CD8-positive, alpha-beta memory T cell (primary cell): ENCODE results near the gene RFT1. TPM values are rescaled to one million over a fixed set of nuclear protein-coding genes. Genes with fewer than 3 reads are reported as not detected.
A peak's percentile ranks its signal among the peaks of the same experiment; 100 is the strongest.

Source experiments
- CTCF ChIA-PET: fragments of 350-600 bp; sonication (Branson Sonifier 250); formaldehyde crosslinking; loops from one replicate; lab custom pipeline; 2021; ENCODE audit warnings: antibody characterized with exemption; lab: Charles Lee
- POLR2A ChIA-PET: fragments of 350-600 bp; sonication (Branson Sonifier 250); formaldehyde crosslinking; loops from one replicate; lab custom pipeline; 2021; ENCODE audit warnings: antibody characterized with exemption; lab: Charles Lee
- DNase-seq, 5 donors: peaks; one replicate each; pipeline versions ENCODE4 v3.0.0 to v3.0.0-alpha.2; 2020 to 2022; ENCODE audit warnings: mixed read lengths in 1 of 5
- H3K27ac ChIP-seq: one replicate; pipeline ENCODE4 v1.7.0; 2013; ENCODE audit warnings: low read depth, mild to moderate bottlenecking, low read length, moderate library complexity
- H3K27me3 ChIP-seq: 2 replicates; pipeline ENCODE4 v1.7.0; 2013; ENCODE audit warnings: low read length, mild to moderate bottlenecking; ENCODE audit not compliant: insufficient read depth, poor library complexity, severe bottlenecking
- H3K36me3 ChIP-seq: 2 replicates; pipeline ENCODE4 v1.7.0; 2013; ENCODE audit warnings: mild to moderate bottlenecking, low read length, moderate library complexity; ENCODE audit not compliant: insufficient read depth
- H3K4me1 ChIP-seq: 2 replicates; pipeline ENCODE4 v1.7.0; 2013; ENCODE audit warnings: mild to moderate bottlenecking, low read length, moderate library complexity; ENCODE audit not compliant: insufficient read depth
- H3K4me3 ChIP-seq: 2 replicates; pipeline ENCODE4 v1.7.0; 2013; ENCODE audit warnings: mild to moderate bottlenecking, low read length
- H3K9me3 ChIP-seq: 2 replicates; pipeline ENCODE4 v1.7.0; 2013; ENCODE audit warnings: mild to moderate bottlenecking, low read length
- H3K27ac Mint-ChIP-seq, 8 donors: one replicate each; pipeline ENCODE4 v1.8.0; 2020 to 2021; ENCODE audit warnings: mixed read lengths in 8 of 8, mild to moderate bottlenecking in 6 of 8, inconsistent platforms in 3 of 8, moderate library complexity in 3 of 8
- H3K27me3 Mint-ChIP-seq, 2 donors: one replicate each; pipeline ENCODE4 v1.8.0; 2020 to 2021; ENCODE audit warnings: mixed read lengths in 2 of 2, mild to moderate bottlenecking in 1 of 2, moderate library complexity in 1 of 2
- H3K36me3 Mint-ChIP-seq, 3 donors: one replicate each; pipeline ENCODE4 v1.8.0; 2020 to 2021; ENCODE audit warnings: mixed read lengths in 3 of 3, inconsistent platforms in 1 of 3, mild to moderate bottlenecking in 1 of 3
- H3K4me1 Mint-ChIP-seq, 3 donors: one replicate each; pipeline ENCODE4 v1.8.0; 2020 to 2021; ENCODE audit warnings: mixed read lengths in 3 of 3, inconsistent platforms in 1 of 3, mild to moderate bottlenecking in 1 of 3
- H3K4me3 Mint-ChIP-seq, 7 donors: one replicate each; pipeline ENCODE4 v1.8.0; 2020 to 2021; ENCODE audit warnings: mixed read lengths in 7 of 7, mild to moderate bottlenecking in 6 of 7, moderate library complexity in 4 of 7, inconsistent platforms in 2 of 7
- H3K9me3 Mint-ChIP-seq, 5 donors: one replicate each; pipeline ENCODE4 v1.8.0; 2020 to 2022; ENCODE audit warnings: mixed read lengths in 5 of 5, mild to moderate bottlenecking in 3 of 5, moderate library complexity in 2 of 5, inconsistent platforms in 1 of 5
- polyA plus RNA-seq: library from polyadenylated mRNA; unstranded; fragments of 300-500 nt; fragmentation: Illumina TruSeq; gene quantifications from one replicate; pipeline ENCODE4 v1.2.3, GENCODE V29; 2021
- total RNA-seq, 2 experiments: library from RNA; stranded (reverse); gene quantifications; one replicate each; pipeline ENCODE4 v1.2.3, GENCODE V29; 2021

Gene RFT1
- total RNA-seq (10 to 100 TPM; 52.7 to 58.5 TPM), polyA plus RNA-seq (31.3 TPM)

- H3K27ac ChIP-seq, result peak within 1 kb of the TSS; percentile 89
- ChIA-PET CTCF (interaction anchor here (1.2 to 1.3 kb wide), 2 partner anchors 16 to 66 kb away, joined by 4 to 5 read pairs; no protein-coding TSS in a partner anchor), POLR2A (interaction anchor here (1.1 kb wide), 1 partner anchor 59 kb away, joined by 3 read pairs; no protein-coding TSS in a partner anchor)
- no peaks in the 10 kb centered on the region for H3K9me3 ChIP-seq
- peaks cover 22% of the 10 kb centered on the region for H3K4me1 ChIP-seq
- no peaks in the 10 kb centered on the region for H3K27me3 ChIP-seq
- Mint-ChIP-seq H3K4me3 (peak within 1 kb of the TSS; percentile 91 to 98 (median 93)), H3K4me1 (peaks cover 20 to 30% (median 26%) of the 10 kb centered on the region in 3 donors), H3K27ac (peak within 1 kb of the TSS; percentile 99 to 100 (median 100)), H3K9me3 (no peaks in the 10 kb centered on the region), H3K27me3 (no peaks in the 10 kb centered on the region), H3K36me3 (peaks cover 0 to 25% (median 0%) of the 10 kb centered on the region in 3 donors)
- DNase-seq, result peak; percentile 95 to 99 (median 97)
- H3K4me3 ChIP-seq, result peak within 1 kb of the TSS; percentile 73
- H3K36me3 ChIP-seq, result peaks cover 1% of the 10 kb centered on the region
These were observed at the start of gene RFT1 for GRCh38 chr3:53130179-53131061. Gene RFT1, minus strand, starts transcription at chr3:53130435. Its CDS starts 35 bp downstream, at chr3:53130400.

- H3K27ac ChIP-seq, result no peak overlapping the region
- H3K36me3 ChIP-seq, result peaks cover 18% of the 10 kb centered on the region
- Mint-ChIP-seq H3K36me3 (peaks cover 0 to 75% (median 9%) of the 10 kb centered on the region in 3 donors), H3K27ac (peak overlapping the region in 2 of 8 donors; percentile 29 to 52), H3K4me3 (no peak overlapping the region), H3K9me3 (no peaks in the 10 kb centered on the region), H3K27me3 (peaks cover 0 to 1% of the 10 kb centered on the region in 2 donors), H3K4me1 (peaks cover 0 to 2% (median 0%) of the 10 kb centered on the region in 3 donors)
- CTCF ChIA-PET, result interaction anchor here (1.5 kb wide), 1 partner anchor 13 kb away, joined by 3 read pairs; no protein-coding TSS in a partner anchor
- no peaks in the 10 kb centered on the region for H3K4me1 ChIP-seq
- H3K4me3 ChIP-seq, result no peak overlapping the region
- no peaks in the 10 kb centered on the region for H3K9me3 ChIP-seq
- DNase-seq, result no peak
- POLR2A ChIA-PET, result no interaction called here
- no peaks in the 10 kb centered on the region for H3K27me3 ChIP-seq
These were observed 49.3 kb upstream of the RFT1 start for GRCh38 chr3:53179580-53179979.

GRCh38 chr3:53178246-53178645 is 48.0 kb upstream of the RFT1 start:
- CTCF ChIA-PET, result no interaction called here
- Mint-ChIP-seq H3K4me1 (peaks cover 3 to 5% (median 3%) of the 10 kb centered on the region in 3 donors), H3K9me3 (no peaks in the 10 kb centered on the region), H3K27me3 (peaks cover 0 to 1% of the 10 kb centered on the region in 2 donors), H3K27ac (peak overlapping the region in 1 of 8 donors; percentile 50), H3K36me3 (peaks cover 0 to 78% (median 9%) of the 10 kb centered on the region in 3 donors), H3K4me3 (no peak overlapping the region)
- no peak for DNase-seq
- H3K9me3 ChIP-seq, result no peaks in the 10 kb centered on the region
- no peaks in the 10 kb centered on the region for H3K4me1 ChIP-seq
- H3K27ac ChIP-seq, result no peak overlapping the region
- peaks cover 18% of the 10 kb centered on the region for H3K36me3 ChIP-seq
- no peak overlapping the region for H3K4me3 ChIP-seq
- POLR2A ChIA-PET, result no interaction called here
- no peaks in the 10 kb centered on the region for H3K27me3 ChIP-seq

- Histone ChIP-seq H3K4me1 (no peaks in the 10 kb centered on the region), H3K27me3 (no peaks in the 10 kb centered on the region), H3K4me3 (no peak overlapping the region), H3K9me3 (no peaks in the 10 kb centered on the region), H3K36me3 (peaks cover 9% of the 10 kb centered on the region), H3K27ac (no peak overlapping the region)
- peak overlapping the region in 2 of 8 donors; percentile 17 to 19 for H3K27ac Mint-ChIP-seq
- H3K4me3 Mint-ChIP-seq, result no peak overlapping the region
- DNase-seq, result no peak
- CTCF ChIA-PET, result interaction anchor here (1.1 kb wide), 1 partner anchor 20 kb away, joined by 4 read pairs; no protein-coding TSS in a partner anchor
- POLR2A ChIA-PET, result no interaction called here
- peaks cover 10 to 23% (median 13%) of the 10 kb centered on the region in 3 donors for H3K4me1 Mint-ChIP-seq
- no peaks in the 10 kb centered on the region for H3K9me3 Mint-ChIP-seq
- H3K27me3 Mint-ChIP-seq, result peaks cover 0 to 3% of the 10 kb centered on the region in 2 donors
- H3K36me3 Mint-ChIP-seq, result peaks cover 0 to 60% (median 9%) of the 10 kb centered on the region in 3 donors
These were observed 45.6 kb upstream of the RFT1 start for GRCh38 chr3:53175613-53176540.

GRCh38 chr3:53174346-53175250 is 44.4 kb upstream of the RFT1 start:
- no peaks in the 10 kb centered on the region for H3K27me3 ChIP-seq
- H3K4me3 Mint-ChIP-seq, result no peak overlapping the region
- POLR2A ChIA-PET, result no interaction called here
- no peak for DNase-seq
- no peaks in the 10 kb centered on the region for H3K9me3 Mint-ChIP-seq
- peaks cover 0 to 3% of the 10 kb centered on the region in 2 donors for H3K27me3 Mint-ChIP-seq
- peaks cover 0 to 47% (median 9%) of the 10 kb centered on the region in 3 donors for H3K36me3 Mint-ChIP-seq
- CTCF ChIA-PET, result no interaction called here
- H3K4me3 ChIP-seq, result no peak overlapping the region
- H3K36me3 ChIP-seq, result no peaks in the 10 kb centered on the region
- no peaks in the 10 kb centered on the region for H3K9me3 ChIP-seq
- no peak overlapping the region for H3K27ac ChIP-seq
- peaks cover 20 to 35% (median 23%) of the 10 kb centered on the region in 3 donors for H3K4me1 Mint-ChIP-seq
- peak overlapping the region in 2 of 8 donors; percentile 57 to 84 for H3K27ac Mint-ChIP-seq
- no peaks in the 10 kb centered on the region for H3K4me1 ChIP-seq

GRCh38 chr3:53173107-53173506 is 42.9 kb upstream of the RFT1 start:
- Histone ChIP-seq H3K4me3 (no peak overlapping the region), H3K9me3 (no peaks in the 10 kb centered on the region), H3K27ac (no peak overlapping the region), H3K36me3 (no peaks in the 10 kb centered on the region), H3K4me1 (no peaks in the 10 kb centered on the region), H3K27me3 (no peaks in the 10 kb centered on the region)
- Mint-ChIP-seq H3K27me3 (peaks cover 0 to 3% of the 10 kb centered on the region in 2 donors), H3K9me3 (no peaks in the 10 kb centered on the region), H3K4me1 (peaks cover 32 to 50% (median 34%) of the 10 kb centered on the region in 3 donors), H3K4me3 (peak overlapping the region in 1 of 7 donors; percentile 27), H3K36me3 (peaks cover 0 to 33% (median 2%) of the 10 kb centered on the region in 3 donors), H3K27ac (peak overlapping the region in 1 of 8 donors; percentile 13)
- DNase-seq, result no peak
- ChIA-PET CTCF (no interaction called here), POLR2A (no interaction called here)
